Keratinocyte (primary cell): ENCODE data around the gene ALDH4A1. TPM values are rescaled to one million over a fixed set of nuclear protein-coding genes. Genes with fewer than 3 reads are reported as not detected.

ENCODE experiments used
- DNase-seq: peaks from one replicate; pipeline ENCODE4 v3.0.0-alpha.2; 2011; ENCODE audit warnings: low read depth, missing footprints, low spot score
- FAIRE-seq: peaks from 2 replicates; lab custom pipeline; 2011; peaks lifted over from hg19 to GRCh38; lab: Jason Lieb, UNC
- H2AFZ ChIP-seq: 2 replicates; pipeline ENCODE4 v1.6.0; 2012; ENCODE audit warnings: low read length, control low read depth, inconsistent platforms; ENCODE audit not compliant: control insufficient read depth
- H3K27ac ChIP-seq: 2 replicates; pipeline ENCODE4 v1.5.1; 2011; ENCODE audit warnings: low read length; ENCODE audit not compliant: control insufficient read depth, insufficient read depth
- H3K27me3 ChIP-seq: 3 replicates; pipeline ENCODE4 v1.6.0; 2011; ENCODE audit warnings: low read length; ENCODE audit not compliant: control insufficient read depth, insufficient read depth; ENCODE audit errors: extremely low read depth
- H3K36me3 ChIP-seq, 2 experiments: 2 replicates in 1 of 2; 3 replicates in 1 of 2; pipeline ENCODE4 v1.5.1; 2011; ENCODE audit warnings: low read length in 2 of 2, mild to moderate bottlenecking in 1 of 2; ENCODE audit not compliant: control insufficient read depth in 2 of 2, insufficient read depth in 2 of 2; ENCODE audit errors: extremely low read depth in 1 of 2
- H3K4me1 ChIP-seq: 3 replicates; pipeline ENCODE4 v1.5.1; 2011; ENCODE audit warnings: low read length; ENCODE audit not compliant: control insufficient read depth, insufficient read depth; ENCODE audit errors: extremely low read depth
- H3K4me2 ChIP-seq: 3 replicates; pipeline ENCODE4 v1.6.0; 2011; ENCODE audit warnings: low read depth, low read length; ENCODE audit not compliant: control insufficient read depth, insufficient read depth; ENCODE audit errors: extremely low read depth
- H3K4me3 ChIP-seq, 3 experiments: fragments of 200-600 bp in 1 of 3; sonication (generic) in 1 of 3; 2 replicates in 2 of 3; 3 replicates in 1 of 3; pipeline ENCODE4 v1.5.1; 2011 to 2016; ENCODE audit warnings: low read length in 3 of 3, mild to moderate bottlenecking in 3 of 3, control low read depth in 2 of 3, inconsistent platforms in 1 of 3, low read depth in 1 of 3, mixed read lengths in 1 of 3, mixed run types in 1 of 3, moderate library complexity in 1 of 3; ENCODE audit not compliant: control insufficient read depth in 2 of 3, insufficient read depth in 2 of 3; ENCODE audit errors: extremely low read depth in 1 of 3
- H3K79me2 ChIP-seq: 2 replicates; pipeline ENCODE4 v1.6.0; 2012; ENCODE audit warnings: low read length; ENCODE audit not compliant: control insufficient read depth, insufficient read depth
- H3K9ac ChIP-seq: 3 replicates; pipeline ENCODE4 v1.6.0; 2011; ENCODE audit warnings: low read length; ENCODE audit not compliant: control insufficient read depth, insufficient read depth; ENCODE audit errors: extremely low read depth
- H3K9me1 ChIP-seq: 3 replicates; pipeline ENCODE4 v1.6.0; 2011; ENCODE audit warnings: low read length; ENCODE audit not compliant: control insufficient read depth, insufficient read depth; ENCODE audit errors: extremely low read depth
- H3K9me3 ChIP-seq: 2 replicates; pipeline ENCODE4 v1.5.1; 2012; ENCODE audit warnings: low read depth, low read length; ENCODE audit not compliant: control insufficient read depth
- H4K20me1 ChIP-seq: 3 replicates; pipeline ENCODE4 v1.6.0; 2011; ENCODE audit warnings: low read length; ENCODE audit not compliant: control insufficient read depth, insufficient read depth; ENCODE audit errors: extremely low read depth
- CTCF ChIP-seq, 3 experiments: IDR thresholded peaks in 1 of 3; conservative IDR thresholded peaks in 1 of 3; optimal IDR thresholded peaks in 1 of 3; 2 replicates in 2 of 3; 3 replicates in 1 of 3; pipeline versions ENCODE3 to v1.5.1; 2011; ENCODE audit warnings: low read length in 3 of 3, mild to moderate bottlenecking in 3 of 3, moderate library complexity in 2 of 3, control low read depth in 1 of 3, inconsistent platforms in 1 of 3; ENCODE audit not compliant: insufficient read depth in 2 of 3; ENCODE audit errors: extremely low read depth in 1 of 3
- EZH2 ChIP-seq: IDR thresholded peaks from one replicate; pipeline ENCODE4 v1.6.1; 2012; ENCODE audit warnings: inconsistent platforms, mild to moderate bottlenecking, low read length, moderate library complexity
- dilution Hi-C: fragments of 300-500 bp; cut with MboI; formaldehyde crosslinking; loops from one replicate; pipeline ENCODE4 v1.7.0; 2020; ENCODE audit warnings: low sequenced_read_pairs; ENCODE audit not compliant: extremely low pct_ligation_motif_present
- polyA plus RNA-seq, 5 experiments: library from polyadenylated mRNA; depleted of rRNA in 3 of 5; stranded (reverse) in 3 of 5; stranded (forward) in 1 of 5; unstranded in 1 of 5; fragments of >200 nt; gene quantifications; 1 replicate in 1 of 5; 2 replicates in 3 of 5; 3 replicates in 1 of 5; pipeline versions ENCODE4 v1.2.1 to v1.2.3, GENCODE V29; 2011 to 2012; ENCODE audit warnings: missing spikeins in 2 of 5, low read depth in 1 of 5, low replicate concordance in 1 of 5

ALDH4A1 gene
- polyA plus RNA-seq, 1 donor (not counting 4 experiments of a cell fraction or from before 2014, with no cell fraction given): 52.7 TPM

GRCh38 chr1:18908911-18909771 is 6.8 kb upstream of the ALDH4A1 start:
- dilution Hi-C loops: no loop called here
- Histone ChIP-seq H3K4me3 (no peak overlapping the region), H3K9me1 (no peaks in the 10 kb centered on the region), H3K4me1 (peaks cover 8% of the 10 kb centered on the region), H3K9ac (no peak overlapping the region), H3K79me2 (peaks cover 40% of the 10 kb centered on the region), H3K4me2 (no peak overlapping the region), H2AFZ (no peak overlapping the region), H3K27ac (no peak overlapping the region), H3K9me3 (no peaks in the 10 kb centered on the region), H3K36me3 (peaks cover 43 to 69% of the 10 kb centered on the region in 2 experiments), H4K20me1 (peaks cover 10% of the 10 kb centered on the region), H3K27me3 (no peaks in the 10 kb centered on the region)
- TF ChIP-seq CTCF (optimal IDR thresholded peaks at IDR 0.05 in 1 of 3, IDR thresholded peaks at IDR 0.05 in 1 of 3, conservative IDR thresholded peaks at IDR 0.05 in 1 of 3; ENCODE audit: extremely low read depth in 1 of 3, insufficient read depth in 2 of 3, low read length in 3 of 3) (no peak), EZH2 (no peak)
- FAIRE-seq (no peak), DNase-seq (no peak)

DNA sequence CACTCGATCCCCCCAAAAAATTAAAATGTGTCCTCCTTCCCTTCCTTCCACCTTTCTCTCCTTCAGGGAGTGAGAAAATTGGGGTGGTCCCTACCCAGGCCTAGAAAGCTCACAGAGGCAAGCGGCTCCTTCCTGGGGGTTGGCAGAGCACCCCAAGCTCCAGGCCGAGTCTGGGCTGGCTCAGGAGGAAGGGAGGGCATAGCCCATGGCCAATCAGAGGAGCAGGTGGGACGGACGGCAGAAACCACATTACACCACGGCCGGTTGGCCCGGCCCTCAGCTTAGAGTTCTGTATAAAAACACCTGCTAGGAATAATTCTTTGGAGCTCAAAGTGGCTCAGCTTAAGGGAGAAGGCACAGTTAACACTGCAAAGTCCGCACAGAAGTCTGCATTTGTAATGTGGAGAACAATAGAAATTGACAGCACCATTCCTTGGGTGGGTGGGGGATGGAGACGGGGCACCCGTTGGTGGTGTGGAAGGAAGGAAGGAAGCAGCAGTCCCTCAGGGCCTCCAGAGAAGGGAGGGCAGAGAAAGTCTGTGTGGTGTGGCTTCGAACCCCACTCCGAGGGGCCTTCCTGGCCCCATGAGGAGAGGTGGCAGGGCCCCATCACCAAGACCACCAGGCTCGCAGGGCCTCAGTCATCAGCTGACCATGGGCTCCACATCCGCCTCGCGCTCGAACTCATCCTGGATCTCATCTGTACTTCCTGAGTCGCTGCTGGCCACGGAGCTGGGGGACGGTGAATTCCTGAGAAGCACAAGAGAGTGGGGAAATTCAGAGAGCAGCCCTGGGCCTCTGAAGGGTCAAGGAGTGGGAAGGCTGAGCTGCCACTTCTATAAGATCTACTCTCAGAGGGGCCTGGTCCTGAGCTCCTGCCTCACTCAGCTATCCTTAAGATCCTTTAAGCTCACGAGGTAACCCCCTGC is 5.8 kb upstream of the ALDH4A1 start:
- H3K27ac ChIP-seq: no peak overlapping the region
- H3K4me2 ChIP-seq: no peak overlapping the region
- H3K4me1 ChIP-seq: peaks cover 17% of the 10 kb centered on the region
- no peaks in the 10 kb centered on the region for H3K9me1 ChIP-seq
- FAIRE-seq (no peak), DNase-seq (no peak)
- dilution Hi-C loops: no loop called here
- peaks cover 39 to 67% of the 10 kb centered on the region in 2 experiments for H3K36me3 ChIP-seq
- no peak for TF ChIP-seq EZH2
- H3K79me2 ChIP-seq: peaks cover 38% of the 10 kb centered on the region
- H2AFZ ChIP-seq: no peak overlapping the region
- no peak overlapping the region for H3K9ac ChIP-seq
- peaks cover 10% of the 10 kb centered on the region for H4K20me1 ChIP-seq
- no peak overlapping the region for H3K4me3 ChIP-seq
- H3K27me3 ChIP-seq: no peaks in the 10 kb centered on the region
- H3K9me3 ChIP-seq: no peaks in the 10 kb centered on the region
